ENCODE results near the gene GPRIN3.

The GPRIN3 gene

DNA sequence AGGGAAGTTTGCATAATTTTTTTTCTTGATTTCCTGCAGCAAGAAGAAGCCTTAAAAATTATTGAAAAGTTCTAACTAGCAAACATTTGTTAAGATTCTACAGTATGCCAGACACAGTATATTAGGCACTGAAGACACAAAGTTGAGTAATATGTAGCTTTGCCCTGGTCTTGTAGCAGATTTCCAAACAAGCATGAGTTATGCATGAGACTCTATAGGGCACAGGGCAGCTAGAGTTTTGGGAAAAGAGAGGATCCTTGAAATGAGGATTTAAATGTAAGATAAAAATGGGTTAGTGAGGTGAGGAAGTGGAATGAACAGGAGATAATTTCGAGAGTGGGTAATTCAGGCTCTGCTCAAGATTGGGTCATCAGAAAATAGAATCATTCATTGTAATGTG is 8.6 kb upstream of the GPRIN3 start:
- no peak for DNase-seq (ENCODE audit: low read depth in 1 of 2, low spot score in 1 of 2)
- no peaks in the 10 kb centered on the region for H3K27me3 ChIP-seq (ENCODE audit: insufficient read depth, poor library complexity, severe bottlenecking)
- TF ChIP-seq SPI1 (IDR thresholded peaks at IDR 0.05; ENCODE audit: borderline replicate concordance, low read depth), result peak; percentile 14; the same call in 1 of the 2 replicates
- TF ChIP-seq, protein P1, sequence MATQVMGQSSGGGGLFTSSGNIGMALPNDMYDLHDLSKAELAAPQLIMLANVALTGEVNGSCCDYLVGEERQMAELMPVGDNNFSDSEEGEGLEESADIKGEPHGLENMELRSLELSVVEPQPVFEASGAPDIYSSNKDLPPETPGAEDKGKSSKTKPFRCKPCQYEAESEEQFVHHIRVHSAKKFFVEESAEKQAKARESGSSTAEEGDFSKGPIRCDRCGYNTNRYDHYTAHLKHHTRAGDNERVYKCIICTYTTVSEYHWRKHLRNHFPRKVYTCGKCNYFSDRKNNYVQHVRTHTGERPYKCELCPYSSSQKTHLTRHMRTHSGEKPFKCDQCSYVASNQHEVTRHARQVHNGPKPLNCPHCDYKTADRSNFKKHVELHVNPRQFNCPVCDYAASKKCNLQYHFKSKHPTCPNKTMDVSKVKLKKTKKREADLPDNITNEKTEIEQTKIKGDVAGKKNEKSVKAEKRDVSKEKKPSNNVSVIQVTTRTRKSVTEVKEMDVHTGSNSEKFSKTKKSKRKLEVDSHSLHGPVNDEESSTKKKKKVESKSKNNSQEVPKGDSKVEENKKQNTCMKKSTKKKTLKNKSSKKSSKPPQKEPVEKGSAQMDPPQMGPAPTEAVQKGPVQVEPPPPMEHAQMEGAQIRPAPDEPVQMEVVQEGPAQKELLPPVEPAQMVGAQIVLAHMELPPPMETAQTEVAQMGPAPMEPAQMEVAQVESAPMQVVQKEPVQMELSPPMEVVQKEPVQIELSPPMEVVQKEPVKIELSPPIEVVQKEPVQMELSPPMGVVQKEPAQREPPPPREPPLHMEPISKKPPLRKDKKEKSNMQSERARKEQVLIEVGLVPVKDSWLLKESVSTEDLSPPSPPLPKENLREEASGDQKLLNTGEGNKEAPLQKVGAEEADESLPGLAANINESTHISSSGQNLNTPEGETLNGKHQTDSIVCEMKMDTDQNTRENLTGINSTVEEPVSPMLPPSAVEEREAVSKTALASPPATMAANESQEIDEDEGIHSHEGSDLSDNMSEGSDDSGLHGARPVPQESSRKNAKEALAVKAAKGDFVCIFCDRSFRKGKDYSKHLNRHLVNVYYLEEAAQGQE (IDR thresholded peaks at IDR 0.05; ENCODE audit: insufficient replicate concordance, low read depth), result no peak
- H3K4me3 ChIP-seq (replicated peaks; ENCODE audit: insufficient read depth, low read length), result no peak overlapping the region
- H3K27ac ChIP-seq (replicated peaks), result peak overlapping the region; percentile 67

DNA sequence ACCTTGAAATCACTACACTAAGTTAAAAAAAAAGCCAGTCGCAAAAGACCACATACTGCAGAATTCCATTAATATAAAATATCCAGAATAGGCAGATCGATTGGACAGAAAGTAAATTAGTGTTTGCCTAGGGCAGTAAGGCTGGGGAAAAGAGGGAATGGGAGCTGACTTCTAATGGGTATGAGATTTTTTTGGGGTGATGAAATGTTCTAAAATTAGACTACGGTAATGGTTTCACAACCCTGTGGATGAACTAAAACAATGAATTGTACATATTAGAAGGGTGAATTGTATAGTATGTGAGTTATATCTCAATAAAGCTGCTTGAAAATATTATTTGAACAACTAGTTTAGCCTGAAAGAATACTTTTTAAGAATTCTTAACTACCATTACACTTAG is 6.7 kb upstream of the GPRIN3 start:
- H3K27ac ChIP-seq (replicated peaks), result no peak overlapping the region
- no peak for DNase-seq (ENCODE audit: low read depth in 1 of 2, low spot score in 1 of 2)
- TF ChIP-seq SPI1 (IDR thresholded peaks at IDR 0.05; ENCODE audit: borderline replicate concordance, low read depth) (no peak), POLR2AphosphoS5 (IDR thresholded peaks at IDR 0.05; ENCODE audit: low read depth) (no peak), GABPA (IDR thresholded peaks at IDR 0.05; ENCODE audit: low read depth) (no peak)
- TF ChIP-seq, protein P2, sequence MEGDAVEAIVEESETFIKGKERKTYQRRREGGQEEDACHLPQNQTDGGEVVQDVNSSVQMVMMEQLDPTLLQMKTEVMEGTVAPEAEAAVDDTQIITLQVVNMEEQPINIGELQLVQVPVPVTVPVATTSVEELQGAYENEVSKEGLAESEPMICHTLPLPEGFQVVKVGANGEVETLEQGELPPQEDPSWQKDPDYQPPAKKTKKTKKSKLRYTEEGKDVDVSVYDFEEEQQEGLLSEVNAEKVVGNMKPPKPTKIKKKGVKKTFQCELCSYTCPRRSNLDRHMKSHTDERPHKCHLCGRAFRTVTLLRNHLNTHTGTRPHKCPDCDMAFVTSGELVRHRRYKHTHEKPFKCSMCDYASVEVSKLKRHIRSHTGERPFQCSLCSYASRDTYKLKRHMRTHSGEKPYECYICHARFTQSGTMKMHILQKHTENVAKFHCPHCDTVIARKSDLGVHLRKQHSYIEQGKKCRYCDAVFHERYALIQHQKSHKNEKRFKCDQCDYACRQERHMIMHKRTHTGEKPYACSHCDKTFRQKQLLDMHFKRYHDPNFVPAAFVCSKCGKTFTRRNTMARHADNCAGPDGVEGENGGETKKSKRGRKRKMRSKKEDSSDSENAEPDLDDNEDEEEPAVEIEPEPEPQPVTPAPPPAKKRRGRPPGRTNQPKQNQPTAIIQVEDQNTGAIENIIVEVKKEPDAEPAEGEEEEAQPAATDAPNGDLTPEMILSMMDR (IDR thresholded peaks at IDR 0.05; ENCODE audit: insufficient read depth, low read length), result no peak
- TF ChIP-seq, protein P1 (IDR thresholded peaks at IDR 0.05; ENCODE audit: insufficient replicate concordance, low read depth), result no peak

DNA sequence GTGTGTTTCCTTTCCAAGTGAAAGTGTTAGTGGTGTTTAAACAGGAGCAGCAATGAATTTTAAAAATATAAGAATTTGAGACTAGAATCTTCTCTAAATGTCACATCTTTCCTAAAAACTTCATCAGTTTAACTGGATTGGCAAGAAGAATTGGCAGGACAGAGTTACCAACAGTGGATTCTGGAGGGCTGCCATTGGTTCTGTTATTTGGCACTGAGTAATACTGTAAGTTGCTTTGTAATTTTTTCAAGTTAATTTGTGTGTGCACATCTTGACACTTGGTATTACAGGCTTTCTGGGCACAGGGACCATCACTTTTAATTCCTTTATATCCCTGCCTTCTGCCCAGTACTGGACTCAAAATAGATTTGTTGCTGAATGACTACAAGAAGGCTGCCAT is 4.5 kb upstream of the GPRIN3 start:
- H3K27me3 ChIP-seq (ENCODE audit: insufficient read depth, poor library complexity, severe bottlenecking), result peaks cover 7% of the 10 kb centered on the region
- no peak for DNase-seq (ENCODE audit: low read depth in 1 of 2, low spot score in 1 of 2)
- H3K4me3 ChIP-seq (replicated peaks; ENCODE audit: insufficient read depth, low read length), result no peak overlapping the region
- TF ChIP-seq, protein P2 (IDR thresholded peaks at IDR 0.05; ENCODE audit: insufficient read depth, low read length), result no peak
- TF ChIP-seq GABPA (IDR thresholded peaks at IDR 0.05; ENCODE audit: low read depth) (no peak), POLR2AphosphoS5 (IDR thresholded peaks at IDR 0.05; ENCODE audit: low read depth) (no peak), SPI1 (IDR thresholded peaks at IDR 0.05; ENCODE audit: borderline replicate concordance, low read depth) (no peak)
- TF ChIP-seq, protein P1 (IDR thresholded peaks at IDR 0.05; ENCODE audit: insufficient replicate concordance, low read depth), result no peak
- H3K27ac ChIP-seq (replicated peaks), result no peak overlapping the region

More for the DNA sequence above, 6.7 kb upstream of the GPRIN3 start:
- H3K27me3 ChIP-seq (ENCODE audit: insufficient read depth, poor library complexity, severe bottlenecking), result no peaks in the 10 kb centered on the region
- H3K4me3 ChIP-seq (replicated peaks; ENCODE audit: insufficient read depth, low read length), result no peak overlapping the region

Measured in HL-60 (cell line).